Osteoblast (primary cell): ENCODE measurements around the gene EPHB4. TPM values are rescaled to one million over a fixed set of nuclear protein-coding genes. Genes with fewer than 3 reads are reported as not detected.

Experiments
- DNase-seq: peaks from one replicate; pipeline ENCODE4 v3.0.0; 2011; ENCODE audit warnings: low spot score, mixed read lengths; ENCODE audit not compliant: insufficient read length; ENCODE audit errors: missing footprints
- H2AFZ ChIP-seq: 2 replicates; pipeline ENCODE4 v1.6.0; 2011; ENCODE audit warnings: mild to moderate bottlenecking, low read length
- H3K27ac ChIP-seq: 2 replicates; pipeline ENCODE4 v1.5.1; 2011; ENCODE audit warnings: mild to moderate bottlenecking, low read depth, low read length, moderate library complexity
- H3K27me3 ChIP-seq: 2 replicates; pipeline ENCODE4 v1.6.0; 2012; ENCODE audit warnings: mild to moderate bottlenecking, control low read depth, inconsistent platforms, low read length, moderate library complexity; ENCODE audit not compliant: insufficient read depth
- H3K36me3 ChIP-seq: 2 replicates; pipeline ENCODE4 v1.5.1; 2011; ENCODE audit warnings: mild to moderate bottlenecking, low read length, control low read depth, moderate library complexity; ENCODE audit not compliant: insufficient read depth
- H3K4me1 ChIP-seq: 2 replicates; pipeline ENCODE4 v1.5.1; 2011; ENCODE audit warnings: mild to moderate bottlenecking, low read length, control low read depth, moderate library complexity; ENCODE audit not compliant: insufficient read depth
- H3K4me2 ChIP-seq: 2 replicates; pipeline ENCODE4 v1.6.0; 2011; ENCODE audit warnings: mild to moderate bottlenecking, low read length; ENCODE audit not compliant: insufficient read depth
- H3K4me3 ChIP-seq: fragments of 200-600 bp; sonication (generic); 3 replicates; pipeline ENCODE4 v1.5.1; 2012; ENCODE audit warnings: mild to moderate bottlenecking, low read length, inconsistent platforms; ENCODE audit not compliant: insufficient read depth
- H3K79me2 ChIP-seq: 2 replicates; pipeline ENCODE4 v1.6.0; 2012; ENCODE audit warnings: mild to moderate bottlenecking, low read length, control low read depth, inconsistent platforms; ENCODE audit not compliant: insufficient read depth
- H3K9me3 ChIP-seq: 2 replicates; pipeline ENCODE4 v1.5.1; 2011; ENCODE audit warnings: low read depth, low read length, control low read depth
- H4K20me1 ChIP-seq: 2 replicates; pipeline ENCODE4 v1.6.0; 2012; ENCODE audit warnings: mild to moderate bottlenecking, low read length, control low read depth; ENCODE audit not compliant: insufficient read depth
- CTCF ChIP-seq: IDR thresholded peaks from 2 replicates; pipeline ENCODE4 v1.5.1; 2011; ENCODE audit warnings: mild to moderate bottlenecking, low read depth, low read length, moderate library complexity; ENCODE audit errors: extremely low read depth
- total RNA-seq: library from RNA; depleted of rRNA; stranded (reverse); fragments of >200 nt; gene quantifications from 2 replicates; pipeline ENCODE4 v1.2.3, GENCODE V29; 2012

EPHB4 gene
- total RNA-seq, 1 donor = 47.0 TPM

GRCh38 chr7:100823140-100823525 is 4.2 kb downstream of the EPHB4 start:
- H3K27me3 ChIP-seq = no peaks in the 10 kb centered on the region
- no peaks in the 10 kb centered on the region for H3K9me3 ChIP-seq
- H2AFZ ChIP-seq = no peak overlapping the region
- H3K36me3 ChIP-seq = no peaks in the 10 kb centered on the region
- H3K79me2 ChIP-seq = peaks cover 11% of the 10 kb centered on the region
- peak; percentile 41 for DNase-seq
- peaks cover 19% of the 10 kb centered on the region for H3K4me1 ChIP-seq
- no peak overlapping the region for H3K27ac ChIP-seq
- TF ChIP-seq CTCF = no peak
- no peak overlapping the region for H3K4me3 ChIP-seq
- H4K20me1 ChIP-seq = peaks cover 3% of the 10 kb centered on the region
- H3K4me2 ChIP-seq = no peak overlapping the region

- no peaks in the 10 kb centered on the region for H3K27me3 ChIP-seq
- no peak overlapping the region for H3K4me2 ChIP-seq
- H3K4me1 ChIP-seq = peaks cover 19% of the 10 kb centered on the region
- H4K20me1 ChIP-seq = peaks cover 3% of the 10 kb centered on the region
- H3K27ac ChIP-seq = no peak overlapping the region
- DNase-seq = peak; percentile 53
- H3K36me3 ChIP-seq = no peaks in the 10 kb centered on the region
- peaks cover 11% of the 10 kb centered on the region for H3K79me2 ChIP-seq
- no peak for TF ChIP-seq CTCF
- H3K9me3 ChIP-seq = no peaks in the 10 kb centered on the region
- no peak overlapping the region for H2AFZ ChIP-seq
- H3K4me3 ChIP-seq = no peak overlapping the region
Measured at GRCh38 chr7:100822236-100823139, 4.8 kb downstream of the EPHB4 start.

GRCh38 chr7:100819586-100819985 is 7.7 kb downstream of the EPHB4 start:
- no peak overlapping the region for H3K4me3 ChIP-seq
- H3K27ac ChIP-seq = no peak overlapping the region
- peaks cover 4% of the 10 kb centered on the region for H3K36me3 ChIP-seq
- no peak for DNase-seq
- H3K4me2 ChIP-seq = no peak overlapping the region
- no peaks in the 10 kb centered on the region for H3K79me2 ChIP-seq
- no peaks in the 10 kb centered on the region for H3K4me1 ChIP-seq
- H3K27me3 ChIP-seq = no peaks in the 10 kb centered on the region
- H3K9me3 ChIP-seq = no peaks in the 10 kb centered on the region
- TF ChIP-seq CTCF = no peak
- H2AFZ ChIP-seq = no peak overlapping the region
- peaks cover 3% of the 10 kb centered on the region for H4K20me1 ChIP-seq

GRCh38 chr7:100818825-100819224 is 8.5 kb downstream of the EPHB4 start:
- Histone ChIP-seq H2AFZ (no peak overlapping the region), H3K27ac (no peak overlapping the region), H3K4me2 (no peak overlapping the region), H3K27me3 (no peaks in the 10 kb centered on the region), H3K4me1 (no peaks in the 10 kb centered on the region), H3K79me2 (no peaks in the 10 kb centered on the region), H3K4me3 (no peak overlapping the region), H3K36me3 (peaks cover 5% of the 10 kb centered on the region), H3K9me3 (no peaks in the 10 kb centered on the region), H4K20me1 (no peaks in the 10 kb centered on the region)
- DNase-seq = peak; percentile 21
- TF ChIP-seq CTCF = no peak
